AG04449 (cell line): Measurements from ENCODE around the gene MEIKIN.

Experiments used
- CTCF ChIA-PET: fragments of 350-600 bp; formaldehyde crosslinking; extraction: SDS; loops from one replicate; lab custom pipeline; 2021; ENCODE audit warnings: antibody characterized with exemption; lab: Yijun Ruan, JAX
- POLR2A ChIA-PET: fragments of 400-600, 350-600 bp; formaldehyde crosslinking; extraction: SDS; loops from one replicate; lab custom pipeline; 2020; ENCODE audit warnings: antibody characterized with exemption, inconsistent platforms; lab: Yijun Ruan, JAX
- DNase-seq: peaks from one replicate; pipeline ENCODE4 v3.0.0-alpha.2; 2010; ENCODE audit warnings: low read depth, low spot score
- H3K4me3 ChIP-seq: 2 replicates; pipeline ENCODE4 v1.5.1; 2011; ENCODE audit warnings: low read depth, mild to moderate bottlenecking, control low read depth, low read length
- CTCF ChIP-seq: IDR thresholded peaks from one replicate; pipeline ENCODE4 v1.5.1; 2011; ENCODE audit warnings: mild to moderate bottlenecking, moderate library complexity, low read length, control low read depth, inconsistent platforms; ENCODE audit not compliant: insufficient read depth; ENCODE audit errors: missing control alignments

Gene MEIKIN

GRCh38 chr5:131867524-131867923 lies 77.9 kb downstream of the MEIKIN start:
- H3K4me3 ChIP-seq, result no peak overlapping the region
- DNase-seq, result no peak
- no peak for TF ChIP-seq CTCF
- CTCF ChIA-PET, result no interaction called here
- POLR2A ChIA-PET, result no interaction called here

DNA sequence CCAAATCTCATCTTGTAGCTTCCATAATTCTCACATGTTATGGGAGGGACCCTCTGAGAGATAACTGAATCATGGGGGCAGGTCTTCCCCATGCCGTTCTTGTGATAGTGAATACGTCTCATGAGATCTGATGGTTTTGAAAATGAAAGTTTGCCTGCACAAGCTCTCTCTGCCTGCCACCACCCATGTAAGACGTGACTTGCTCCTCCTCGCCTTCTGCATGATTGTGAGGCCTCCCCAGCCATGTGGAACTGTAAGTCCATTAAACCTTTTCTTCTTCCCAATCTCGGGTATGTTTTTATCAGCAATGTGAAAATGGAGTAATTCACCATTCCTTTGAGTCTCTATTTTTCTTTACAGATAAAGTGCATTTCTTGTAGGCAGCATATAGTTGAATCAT lies 81.8 kb downstream of the MEIKIN start:
- POLR2A ChIA-PET, result no interaction called here
- CTCF ChIA-PET, result no interaction called here
- H3K4me3 ChIP-seq, result no peak overlapping the region
- DNase-seq, result no peak
- TF ChIP-seq CTCF, result no peak

DNA sequence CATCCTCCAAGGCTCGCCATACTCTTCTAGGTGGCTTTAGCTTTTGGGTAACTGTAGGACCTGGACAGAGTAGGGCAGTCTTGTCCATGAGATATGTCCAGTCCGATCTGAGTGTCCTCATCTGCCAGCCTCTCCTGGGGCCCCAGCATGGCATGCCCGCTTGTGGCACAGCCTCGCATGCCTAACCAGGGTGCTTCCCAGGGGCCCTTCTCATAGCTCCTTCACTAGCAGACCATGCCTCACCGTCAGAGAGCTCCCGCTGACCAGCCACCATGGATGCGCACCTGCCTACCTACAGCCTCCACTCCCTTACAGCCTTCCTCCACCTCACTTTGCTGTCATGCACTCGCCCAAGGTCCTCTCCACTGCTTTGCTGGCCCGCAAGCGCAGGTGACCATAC lies 88.1 kb downstream of the MEIKIN start:
- no peak overlapping the region for H3K4me3 ChIP-seq
- ChIA-PET CTCF (no interaction called here), POLR2A (no interaction called here)
- TF ChIP-seq CTCF, result no peak
- no peak for DNase-seq

DNA sequence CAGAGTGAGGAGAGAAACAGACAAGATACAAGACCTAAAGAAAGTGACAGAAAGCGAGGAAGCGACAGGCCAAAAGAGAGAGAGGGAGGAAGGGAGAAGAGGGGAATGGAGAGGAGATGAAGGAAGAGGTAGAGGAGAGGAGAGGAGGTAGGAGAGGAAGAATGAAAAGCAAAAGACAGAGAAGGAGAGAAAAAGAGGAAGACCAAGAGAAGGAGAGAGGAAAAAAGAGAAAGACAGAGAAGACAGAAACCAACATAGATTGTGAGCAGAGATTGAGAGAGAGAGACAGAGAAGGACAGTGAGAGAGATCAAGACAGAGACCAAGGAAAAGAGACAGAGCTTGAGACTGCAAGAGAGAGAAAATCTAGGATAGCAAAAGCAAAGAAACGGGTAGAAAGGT lies 90.0 kb downstream of the MEIKIN start:
- no peak for DNase-seq
- ChIA-PET POLR2A (no interaction called here), CTCF (no interaction called here)
- H3K4me3 ChIP-seq, result no peak overlapping the region
- no peak for TF ChIP-seq CTCF

DNA sequence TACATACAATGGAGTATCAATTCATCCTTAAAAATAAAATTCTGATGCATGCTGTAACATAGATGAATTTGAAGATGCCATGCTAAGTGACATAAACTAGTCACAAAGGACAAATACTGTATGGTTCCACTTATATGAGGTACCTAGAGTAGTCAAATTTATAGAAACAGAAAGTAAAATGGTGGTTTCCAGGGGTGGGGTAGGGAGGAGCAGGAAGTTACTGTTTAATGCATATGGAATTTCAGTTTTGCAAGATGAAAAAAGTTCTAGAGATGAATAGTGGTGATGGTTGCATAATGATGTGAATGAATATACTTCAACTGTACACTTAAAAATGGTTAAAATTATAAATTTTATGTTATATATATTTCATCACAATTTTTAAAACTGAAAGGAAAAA lies 91.3 kb downstream of the MEIKIN start:
- no peak for DNase-seq
- CTCF ChIA-PET, result no interaction called here

DNA sequence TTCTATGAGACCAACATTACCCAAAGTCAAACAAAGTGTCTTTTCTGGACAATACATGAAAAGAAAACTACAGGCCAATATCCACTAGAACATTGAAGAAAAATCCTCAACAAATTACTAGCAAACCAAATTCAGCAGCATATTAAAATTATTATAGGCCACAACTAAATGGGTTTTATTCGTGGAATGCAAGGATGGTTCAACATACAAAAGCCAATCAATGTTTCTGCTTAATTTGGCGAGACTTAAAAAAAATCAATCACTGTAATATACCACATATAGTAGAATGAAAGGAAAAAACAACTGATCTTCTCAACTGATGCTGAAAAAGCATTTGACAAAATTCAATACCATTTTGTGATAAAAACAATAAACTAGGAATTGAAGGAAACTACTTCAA lies 96.8 kb downstream of the MEIKIN start:
- no peak overlapping the region for H3K4me3 ChIP-seq
- ChIA-PET CTCF (no interaction called here), POLR2A (no interaction called here)
- TF ChIP-seq CTCF, result no peak
- no peak for DNase-seq

More for the DNA sequence above, 91.3 kb downstream of the MEIKIN start:
- no peak for TF ChIP-seq CTCF
- no peak overlapping the region for H3K4me3 ChIP-seq
- POLR2A ChIA-PET, result no interaction called here
